Activated naive CD8-positive, alpha-beta T cell treated with anti-CD3 and anti-CD28 coated beads, Interleukin-2, amount 50 U/mL, for 24 hours (primary cell): Measurements from ENCODE around the gene IFI27L2.

ENCODE experiments used
- ATAC-seq: fragments of 150-1000 bp; cut with Tn5 transposase; one replicate; pipeline ENCODE4 v1.10.0; 2021
- DNase-seq: peaks from one replicate; pipeline ENCODE4 v3.0.0; 2021
- H3K27ac Mint-ChIP-seq: one replicate; pipeline ENCODE4 v1.8.0; 2021; ENCODE audit warnings: mild to moderate bottlenecking, mixed read lengths
- H3K27me3 Mint-ChIP-seq: one replicate; pipeline ENCODE4 v1.8.0; 2021; ENCODE audit warnings: mixed read lengths
- H3K36me3 Mint-ChIP-seq: one replicate; pipeline ENCODE4 v1.8.0; 2021; ENCODE audit warnings: low read depth, mixed read lengths
- H3K4me1 Mint-ChIP-seq: one replicate; pipeline ENCODE4 v1.8.0; 2021; ENCODE audit warnings: mixed read lengths
- H3K4me3 Mint-ChIP-seq: one replicate; pipeline ENCODE4 v1.8.0; 2021; ENCODE audit warnings: mild to moderate bottlenecking, moderate library complexity, mixed read lengths
- H3K9me3 Mint-ChIP-seq: one replicate; pipeline ENCODE4 v1.8.0; 2021; ENCODE audit warnings: mixed read lengths

Gene IFI27L2

DNA sequence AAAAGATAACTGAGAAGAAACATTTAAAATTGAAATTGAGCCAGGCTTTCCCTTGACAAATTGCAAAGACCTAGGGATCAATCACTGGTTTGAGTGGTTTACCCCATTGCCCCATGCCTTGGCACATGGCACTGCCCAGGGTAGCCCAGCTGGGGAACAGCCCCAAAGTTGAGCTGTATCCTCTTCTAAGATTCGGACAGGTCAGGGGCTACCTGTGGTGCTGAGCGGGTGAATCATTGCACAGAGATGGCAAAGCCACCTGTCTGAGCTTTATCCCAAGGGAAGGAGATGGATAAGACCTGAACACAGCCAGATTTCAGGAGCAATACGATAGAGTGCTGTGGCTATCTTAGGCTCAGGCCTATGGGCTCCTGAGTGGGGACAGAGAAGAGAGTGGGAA, 7.0 kb downstream of the IFI27L2 start:
- H3K4me3 Mint-ChIP-seq, result no peak overlapping the region
- H3K27ac Mint-ChIP-seq, result no peak overlapping the region
- ATAC-seq (no peak), DNase-seq (no peak)
- peaks cover 11% of the 10 kb centered on the region for H3K27me3 Mint-ChIP-seq
- H3K9me3 Mint-ChIP-seq, result peaks cover 15% of the 10 kb centered on the region
- peaks cover 2% of the 10 kb centered on the region for H3K4me1 Mint-ChIP-seq
- no peaks in the 10 kb centered on the region for H3K36me3 Mint-ChIP-seq

DNA sequence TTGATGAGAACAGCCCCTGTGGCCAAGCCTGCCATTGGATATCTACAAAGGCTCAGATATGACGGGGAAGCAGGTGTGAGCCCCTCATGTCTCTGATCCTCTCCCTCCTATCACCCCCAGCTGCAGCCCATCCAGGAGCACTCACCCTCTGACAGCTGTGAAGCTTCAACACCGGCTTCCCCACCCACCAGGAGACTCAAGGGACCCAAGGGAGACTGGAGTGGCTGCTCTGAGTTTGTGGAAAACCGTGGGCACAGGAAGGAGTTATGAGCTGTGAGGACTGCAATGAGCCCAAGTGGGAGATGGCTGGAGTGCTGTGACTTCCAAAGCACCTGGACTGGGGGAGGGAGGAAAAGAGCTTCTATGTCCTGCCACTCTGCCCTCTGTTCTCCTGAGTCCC, 7.9 kb downstream of the IFI27L2 start:
- Mint-ChIP-seq H3K36me3 (no peaks in the 10 kb centered on the region), H3K27me3 (peaks cover 19% of the 10 kb centered on the region), H3K4me1 (peaks cover 2% of the 10 kb centered on the region), H3K27ac (no peak overlapping the region), H3K9me3 (peaks cover 15% of the 10 kb centered on the region), H3K4me3 (no peak overlapping the region)
- DNase-seq, result no peak
- no peak for ATAC-seq

GRCh38 chr14:94120667-94121340, 8.6 kb downstream of the IFI27L2 start:
- ATAC-seq (no peak), DNase-seq (no peak)
- H3K36me3 Mint-ChIP-seq, result no peaks in the 10 kb centered on the region
- peaks cover 20% of the 10 kb centered on the region for H3K27me3 Mint-ChIP-seq
- no peak overlapping the region for H3K27ac Mint-ChIP-seq
- H3K4me1 Mint-ChIP-seq, result peaks cover 2% of the 10 kb centered on the region
- no peak overlapping the region for H3K4me3 Mint-ChIP-seq
- H3K9me3 Mint-ChIP-seq, result peaks cover 15% of the 10 kb centered on the region

DNA sequence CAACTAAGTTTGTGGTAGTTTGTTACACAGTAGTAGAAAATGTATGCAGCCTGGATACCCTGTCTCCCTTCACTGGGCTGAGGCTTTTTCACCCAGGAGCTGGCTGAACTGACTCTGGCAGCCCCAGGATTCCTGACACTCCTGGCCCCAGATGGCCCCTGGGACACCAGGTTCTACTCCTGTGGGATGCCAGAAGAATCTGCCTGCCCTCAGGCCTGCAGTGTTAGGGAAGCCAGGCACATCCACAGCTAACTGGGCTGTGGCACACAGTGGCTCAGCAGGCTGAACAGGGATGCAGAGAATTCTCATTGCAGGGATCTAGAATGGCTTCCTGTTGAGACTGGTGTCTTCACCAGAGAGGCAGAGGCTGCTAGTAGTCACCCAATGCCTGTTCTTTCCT, 10.3 kb downstream of the IFI27L2 start:
- Mint-ChIP-seq H3K4me3 (no peak overlapping the region), H3K27ac (no peak overlapping the region), H3K27me3 (peaks cover 29% of the 10 kb centered on the region), H3K9me3 (peaks cover 15% of the 10 kb centered on the region), H3K4me1 (peaks cover 2% of the 10 kb centered on the region), H3K36me3 (no peaks in the 10 kb centered on the region)
- no peak for ATAC-seq
- DNase-seq, result no peak

- DNase-seq (no peak), ATAC-seq (no peak)
- H3K27ac Mint-ChIP-seq, result no peak overlapping the region
- peaks cover 15% of the 10 kb centered on the region for H3K9me3 Mint-ChIP-seq
- H3K36me3 Mint-ChIP-seq, result no peaks in the 10 kb centered on the region
- H3K4me1 Mint-ChIP-seq, result peaks cover 2% of the 10 kb centered on the region
- H3K27me3 Mint-ChIP-seq, result peaks cover 29% of the 10 kb centered on the region
- no peak overlapping the region for H3K4me3 Mint-ChIP-seq
Observed at GRCh38 chr14:94117856-94118255, 11.5 kb downstream of the IFI27L2 start.

DNA sequence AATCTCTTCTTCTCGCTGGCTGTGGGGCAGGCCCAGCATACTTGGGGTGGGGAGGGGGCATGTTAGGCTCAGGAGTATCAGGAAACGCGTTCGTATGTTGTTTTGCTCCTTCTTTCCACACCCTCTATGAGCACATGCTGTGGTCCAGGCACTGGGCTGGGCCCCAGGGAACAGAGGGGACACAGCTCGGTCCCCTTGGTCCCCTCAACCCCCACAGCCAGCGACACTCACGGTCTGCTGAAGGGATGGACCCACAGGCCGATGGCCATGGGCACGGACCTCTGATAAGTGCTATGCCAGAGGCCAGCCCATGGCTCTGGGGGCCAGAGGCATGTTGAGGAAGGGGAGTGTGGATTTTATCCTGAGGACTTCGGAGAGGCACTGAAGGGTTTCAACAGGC, 12.7 kb downstream of the IFI27L2 start:
- DNase-seq (no peak), ATAC-seq (no peak)
- Mint-ChIP-seq H3K27me3 (peaks cover 29% of the 10 kb centered on the region), H3K4me3 (no peak overlapping the region), H3K27ac (no peak overlapping the region), H3K9me3 (peaks cover 15% of the 10 kb centered on the region), H3K4me1 (peaks cover 2% of the 10 kb centered on the region), H3K36me3 (no peaks in the 10 kb centered on the region)

DNA sequence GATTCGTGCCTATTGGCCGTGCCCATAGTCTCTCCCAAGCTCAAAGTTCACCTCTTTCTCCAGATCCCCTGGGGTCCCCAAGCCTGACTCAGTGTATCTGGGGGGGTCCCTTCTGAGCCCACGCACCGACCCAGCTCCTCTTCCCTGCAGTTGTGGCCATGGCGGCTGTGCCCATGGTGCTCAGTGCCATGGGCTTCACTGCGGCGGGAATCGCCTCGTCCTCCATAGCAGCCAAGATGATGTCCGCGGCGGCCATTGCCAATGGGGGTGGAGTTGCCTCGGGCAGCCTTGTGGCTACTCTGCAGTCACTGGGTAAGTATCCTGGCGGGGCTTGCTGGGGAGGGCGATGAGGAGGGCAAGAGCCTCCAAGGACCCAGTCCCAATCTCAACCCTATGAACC, 13.8 kb downstream of the IFI27L2 start:
- Mint-ChIP-seq H3K4me3 (no peak overlapping the region), H3K27ac (no peak overlapping the region), H3K4me1 (peaks cover 2% of the 10 kb centered on the region), H3K36me3 (no peaks in the 10 kb centered on the region), H3K27me3 (peaks cover 26% of the 10 kb centered on the region), H3K9me3 (peaks cover 11% of the 10 kb centered on the region)
- ATAC-seq, result peak; percentile 9
- no peak for DNase-seq

DNA sequence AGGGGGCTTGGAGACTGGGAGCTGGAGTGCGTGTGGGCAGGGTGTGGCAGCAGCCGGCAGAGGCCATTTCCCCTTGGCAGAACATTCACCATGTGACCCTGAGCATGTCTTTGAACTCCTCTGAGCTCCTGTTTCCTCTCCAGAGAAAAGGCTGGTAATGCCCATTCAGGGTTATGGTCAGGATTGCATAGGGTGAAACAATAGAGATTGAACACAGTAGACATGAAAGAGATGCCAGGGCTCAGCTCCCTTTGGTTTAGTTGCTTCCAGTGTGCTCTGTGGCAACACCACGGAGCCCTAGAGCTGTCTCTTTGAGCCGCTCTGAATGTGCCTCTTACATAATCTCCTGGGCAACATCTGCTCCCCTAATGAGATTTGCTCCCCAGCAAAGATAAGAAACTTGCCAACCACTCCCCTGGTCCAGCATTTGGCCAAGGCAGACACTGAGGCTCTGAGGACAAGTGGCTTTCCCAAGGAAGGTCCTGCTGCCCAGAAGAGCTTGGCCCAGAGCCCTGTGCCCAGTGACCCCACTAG, 14.3 kb downstream of the IFI27L2 start:
- H3K9me3 Mint-ChIP-seq, result peaks cover 8% of the 10 kb centered on the region
- H3K4me3 Mint-ChIP-seq, result no peak overlapping the region
- no peak overlapping the region for H3K27ac Mint-ChIP-seq
- no peak for DNase-seq
- peaks cover 26% of the 10 kb centered on the region for H3K27me3 Mint-ChIP-seq
- peaks cover 2% of the 10 kb centered on the region for H3K4me1 Mint-ChIP-seq
- no peaks in the 10 kb centered on the region for H3K36me3 Mint-ChIP-seq
- ATAC-seq, result no peak

DNA sequence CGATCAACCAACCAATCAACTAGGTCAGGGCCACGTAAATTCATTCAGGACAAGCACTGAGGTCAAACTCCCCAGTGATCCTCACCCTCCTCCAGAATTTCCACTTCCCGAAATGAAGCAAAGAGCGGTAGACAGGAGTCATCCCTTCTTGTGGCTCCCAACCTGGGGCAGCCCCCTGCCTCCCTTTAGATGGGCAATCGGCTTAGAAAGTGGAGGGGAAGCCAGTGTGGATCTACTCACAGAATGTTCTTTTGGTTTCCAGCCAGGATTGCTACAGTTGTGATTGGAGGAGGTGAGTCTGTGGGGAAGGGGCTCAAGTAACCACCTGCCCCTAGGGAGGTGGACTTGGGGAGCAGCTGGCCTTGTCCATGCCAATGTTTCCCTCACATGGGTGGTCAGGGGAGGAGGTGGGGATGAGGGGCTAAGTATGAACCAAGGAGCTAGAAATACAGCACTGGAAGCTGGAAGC, 14.8 kb downstream of the IFI27L2 start:
- H3K4me3 Mint-ChIP-seq, result no peak overlapping the region
- peaks cover 26% of the 10 kb centered on the region for H3K27me3 Mint-ChIP-seq

GRCh38 chr14:94113908-94114588, 15.4 kb downstream of the IFI27L2 start:
- Mint-ChIP-seq H3K9me3 (no peaks in the 10 kb centered on the region), H3K4me3 (no peak overlapping the region), H3K36me3 (no peaks in the 10 kb centered on the region), H3K27me3 (peaks cover 26% of the 10 kb centered on the region), H3K4me1 (peaks cover 2% of the 10 kb centered on the region), H3K27ac (no peak overlapping the region)
- no peak for ATAC-seq
- DNase-seq, result no peak

More for the DNA sequence above, 14.8 kb downstream of the IFI27L2 start:
- H3K27ac Mint-ChIP-seq, result no peak overlapping the region
- H3K4me1 Mint-ChIP-seq, result peaks cover 2% of the 10 kb centered on the region
- ATAC-seq (no peak), DNase-seq (no peak)
- no peaks in the 10 kb centered on the region for H3K36me3 Mint-ChIP-seq
- peaks cover 3% of the 10 kb centered on the region for H3K9me3 Mint-ChIP-seq

DNA sequence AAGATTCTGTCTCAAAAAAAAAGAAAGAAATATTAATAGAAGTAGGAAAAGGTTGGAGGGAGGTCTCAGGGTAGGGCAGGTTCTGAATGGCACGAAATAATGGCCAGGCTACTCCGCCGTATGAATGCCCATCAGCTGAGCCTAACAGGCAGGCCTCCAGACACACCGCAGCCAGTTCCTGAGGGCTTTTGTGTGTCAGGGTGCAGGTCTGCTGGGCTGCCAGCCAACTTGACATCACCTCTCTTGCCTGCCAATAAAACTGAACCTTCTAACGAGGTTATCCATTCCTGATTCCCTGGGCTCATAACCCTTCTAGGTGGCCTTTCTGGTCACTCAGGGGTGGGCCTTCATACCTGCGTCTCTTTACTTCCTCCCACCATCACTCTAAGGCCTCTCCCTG, 15.9 kb downstream of the IFI27L2 start:
- peaks cover 2% of the 10 kb centered on the region for H3K4me1 Mint-ChIP-seq
- no peak for DNase-seq
- H3K9me3 Mint-ChIP-seq, result no peaks in the 10 kb centered on the region
- H3K4me3 Mint-ChIP-seq, result no peak overlapping the region
- no peak for ATAC-seq
- H3K27me3 Mint-ChIP-seq, result peaks cover 26% of the 10 kb centered on the region
- H3K27ac Mint-ChIP-seq, result no peak overlapping the region
- no peaks in the 10 kb centered on the region for H3K36me3 Mint-ChIP-seq

GRCh38 chr14:94113073-94113472, 16.3 kb downstream of the IFI27L2 start:
- H3K27ac Mint-ChIP-seq, result no peak overlapping the region
- H3K9me3 Mint-ChIP-seq, result no peaks in the 10 kb centered on the region
- H3K4me1 Mint-ChIP-seq, result no peaks in the 10 kb centered on the region
- peaks cover 23% of the 10 kb centered on the region for H3K27me3 Mint-ChIP-seq
- H3K4me3 Mint-ChIP-seq, result no peak overlapping the region
- no peak for DNase-seq
- H3K36me3 Mint-ChIP-seq, result no peaks in the 10 kb centered on the region
- ATAC-seq, result no peak

GRCh38 chr14:94112513-94113063, 16.8 kb downstream of the IFI27L2 start:
- no peak for DNase-seq
- H3K4me1 Mint-ChIP-seq, result no peaks in the 10 kb centered on the region
- no peaks in the 10 kb centered on the region for H3K9me3 Mint-ChIP-seq
- H3K27me3 Mint-ChIP-seq, result peaks cover 19% of the 10 kb centered on the region
- no peaks in the 10 kb centered on the region for H3K36me3 Mint-ChIP-seq
- no peak overlapping the region for H3K4me3 Mint-ChIP-seq
- ATAC-seq, result no peak
- no peak overlapping the region for H3K27ac Mint-ChIP-seq

DNA sequence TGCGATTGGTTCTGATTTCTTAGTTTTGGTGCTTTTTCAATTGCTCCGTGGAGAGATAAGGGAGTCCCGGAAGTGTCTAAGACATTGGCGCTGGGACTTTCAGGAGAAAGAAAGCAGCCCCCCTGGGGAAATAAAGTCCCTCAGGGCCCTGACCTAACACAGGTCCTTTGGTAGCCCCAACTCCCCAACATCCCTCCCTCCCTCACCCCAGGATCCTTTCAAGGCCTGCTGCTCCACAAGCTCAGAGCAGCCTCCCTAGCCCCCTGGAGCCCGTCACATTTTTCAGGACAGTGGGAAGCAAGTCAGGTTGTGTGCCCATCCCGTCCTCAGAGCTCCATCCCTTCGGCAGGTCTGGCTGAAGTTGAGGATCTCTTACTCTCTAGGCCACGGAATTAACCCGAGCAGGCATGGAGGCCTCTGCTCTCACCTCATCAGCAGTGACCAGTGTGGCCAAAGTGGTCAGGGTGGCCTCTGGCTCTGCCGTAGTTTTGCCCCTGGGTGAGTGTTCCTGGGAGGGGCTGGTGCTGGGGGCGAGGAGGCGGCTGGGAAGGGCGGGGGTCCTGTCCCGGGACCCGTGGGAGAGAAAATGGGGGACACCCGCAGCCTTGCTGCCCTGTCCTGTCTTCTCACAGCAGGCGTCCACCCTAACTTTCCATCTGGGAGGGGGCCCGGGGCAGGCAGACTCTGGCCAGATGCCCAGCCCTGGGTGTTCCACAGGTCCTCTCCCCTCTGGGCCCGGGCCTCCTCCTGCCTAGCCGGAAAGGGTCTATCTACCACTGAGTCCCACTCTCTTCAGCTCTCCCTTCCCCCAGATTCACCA, 17.9 kb downstream of the IFI27L2 start:
- Mint-ChIP-seq H3K4me1 (no peaks in the 10 kb centered on the region), H3K4me3 (no peak overlapping the region), H3K27me3 (peaks cover 10% of the 10 kb centered on the region), H3K36me3 (no peaks in the 10 kb centered on the region), H3K9me3 (no peaks in the 10 kb centered on the region), H3K27ac (no peak overlapping the region)
- DNase-seq, result no peak
- ATAC-seq, result no peak
